Measurements from ENCODE around the gene CLDN2. TPM values are rescaled to one million over a fixed set of nuclear protein-coding genes. Genes with fewer than 3 reads are reported as not detected.
"Not testable (repeated sequence)": the region's sequence is repeated elsewhere in the genome, so short reads cannot be mapped to it uniquely, and the experiment has no call there.

The CLDN2 gene
- polyA plus RNA-seq, 10 donors: 0.19 to 1.3 (median 0.31) TPM

DNA sequence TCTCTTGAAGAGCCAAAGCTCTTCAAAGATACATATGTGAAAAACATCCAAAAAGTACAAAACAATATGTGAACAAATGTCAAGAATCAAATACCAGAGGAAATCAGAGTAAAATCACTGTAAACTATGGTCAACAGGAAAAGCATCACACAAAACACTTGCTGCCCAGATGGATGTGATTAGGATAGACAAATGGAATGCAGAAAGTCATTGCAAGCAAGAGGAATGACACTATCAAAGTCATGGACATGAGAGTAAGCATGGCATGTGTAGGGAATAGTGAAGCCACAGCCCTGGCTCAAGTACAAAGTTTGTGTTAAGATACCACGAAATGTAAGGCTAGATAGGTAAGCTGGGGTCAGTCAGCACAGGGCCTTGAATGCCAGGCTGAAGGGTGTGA lies 37.7 kb downstream of the CLDN2 start:
- DNase-seq: no peak

DNA sequence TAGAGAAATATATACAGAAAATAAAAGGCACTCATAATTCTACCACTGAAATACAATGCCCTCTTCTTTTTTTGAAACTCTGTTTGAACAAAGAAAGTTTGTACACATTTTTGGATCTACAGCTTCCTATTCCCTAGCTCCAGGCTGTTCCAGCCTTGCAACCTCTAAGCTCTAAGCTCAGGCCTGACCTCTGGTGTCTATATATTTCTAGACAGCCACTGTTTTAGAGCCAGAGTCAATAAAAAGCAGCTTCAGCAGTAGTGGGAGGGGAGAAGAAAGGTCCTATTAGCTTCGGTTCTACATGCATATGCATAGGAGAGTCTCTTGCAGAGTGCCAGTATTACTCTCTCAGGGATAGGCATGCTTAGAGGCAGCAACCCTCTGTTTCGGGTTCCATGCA lies 39.7 kb downstream of the CLDN2 start:
- DNase-seq: peak in 1 of 3 donors; percentile 15

DNA sequence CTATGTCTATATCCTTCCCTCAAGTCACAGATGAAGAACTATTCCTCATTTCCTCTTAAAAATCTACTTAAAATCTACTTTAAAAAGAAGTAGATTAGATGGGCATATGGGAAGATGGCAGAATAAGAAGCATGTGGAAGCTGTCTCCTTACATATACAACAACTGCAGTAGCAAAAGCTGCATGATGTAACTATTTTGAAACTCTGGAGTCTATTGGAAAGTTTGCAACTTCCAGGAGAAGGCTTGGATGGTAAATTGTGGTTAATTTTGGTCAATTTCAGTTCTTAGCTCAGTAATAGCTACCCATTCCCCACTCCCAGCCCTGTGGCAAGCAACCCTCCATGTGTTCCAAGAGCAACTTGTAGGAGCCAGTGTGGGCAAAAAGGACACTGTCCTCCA lies 42.9 kb downstream of the CLDN2 start:
- DNase-seq: no peak

DNA sequence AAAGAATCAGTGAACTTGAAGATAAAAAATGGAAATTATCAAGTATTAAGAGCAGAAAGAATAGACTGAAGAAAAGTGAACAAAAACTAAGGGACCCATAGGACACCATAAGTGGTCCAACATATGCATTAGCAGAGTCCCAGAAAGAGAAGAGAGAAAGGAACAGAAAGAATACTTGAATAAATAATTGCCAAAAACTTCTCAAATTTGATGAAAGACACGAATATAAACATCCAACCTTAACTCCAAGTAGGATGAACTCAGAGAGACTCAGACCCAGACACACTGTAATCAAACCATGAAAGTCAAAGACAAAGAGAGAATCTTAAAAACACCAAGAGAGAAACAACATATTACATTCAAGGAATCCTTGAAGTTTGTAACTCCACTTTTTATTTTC lies 44.1 kb downstream of the CLDN2 start:
- no peak for DNase-seq

DNA sequence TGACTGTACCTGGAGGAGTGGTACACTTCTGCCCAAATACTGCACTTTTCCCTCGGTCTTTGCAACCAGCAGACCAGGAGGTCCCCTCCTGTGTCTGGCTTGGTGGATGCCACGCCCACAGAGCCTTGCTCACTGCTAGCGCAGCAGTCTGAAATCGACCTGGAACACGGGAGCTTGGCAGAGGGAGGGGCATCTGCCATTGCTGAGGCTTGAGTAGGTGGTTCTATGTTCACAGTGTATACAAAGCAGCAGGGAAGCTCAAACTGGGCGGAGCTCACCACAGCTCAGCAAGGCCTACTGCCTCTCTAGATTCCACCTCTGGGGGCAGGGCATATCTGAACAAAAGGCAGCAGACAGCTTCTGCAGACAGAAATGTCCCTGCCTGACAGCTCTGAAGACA lies 46.3 kb downstream of the CLDN2 start:
- DNase-seq: not testable (repeated sequence)

DNA sequence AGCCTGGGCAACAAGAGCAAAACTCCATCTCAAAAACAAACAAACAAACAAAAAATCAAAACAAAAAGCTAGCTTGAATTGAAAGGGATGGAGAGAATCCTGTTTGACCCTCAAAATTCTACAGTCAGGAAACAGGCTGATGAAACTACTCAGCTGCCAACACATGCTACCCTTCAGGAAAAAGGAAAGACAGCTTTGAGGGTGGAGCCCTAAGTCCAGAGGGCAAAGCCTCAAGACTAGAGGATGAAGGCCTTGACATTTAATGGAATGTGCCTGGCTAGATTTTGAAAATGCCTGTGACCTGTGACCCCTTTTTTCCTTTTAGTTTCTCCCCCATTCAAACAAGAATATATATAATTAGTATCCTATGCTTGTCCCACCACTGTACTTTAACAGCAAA lies 52.7 kb downstream of the CLDN2 start:
- DNase-seq: no peak

DNA sequence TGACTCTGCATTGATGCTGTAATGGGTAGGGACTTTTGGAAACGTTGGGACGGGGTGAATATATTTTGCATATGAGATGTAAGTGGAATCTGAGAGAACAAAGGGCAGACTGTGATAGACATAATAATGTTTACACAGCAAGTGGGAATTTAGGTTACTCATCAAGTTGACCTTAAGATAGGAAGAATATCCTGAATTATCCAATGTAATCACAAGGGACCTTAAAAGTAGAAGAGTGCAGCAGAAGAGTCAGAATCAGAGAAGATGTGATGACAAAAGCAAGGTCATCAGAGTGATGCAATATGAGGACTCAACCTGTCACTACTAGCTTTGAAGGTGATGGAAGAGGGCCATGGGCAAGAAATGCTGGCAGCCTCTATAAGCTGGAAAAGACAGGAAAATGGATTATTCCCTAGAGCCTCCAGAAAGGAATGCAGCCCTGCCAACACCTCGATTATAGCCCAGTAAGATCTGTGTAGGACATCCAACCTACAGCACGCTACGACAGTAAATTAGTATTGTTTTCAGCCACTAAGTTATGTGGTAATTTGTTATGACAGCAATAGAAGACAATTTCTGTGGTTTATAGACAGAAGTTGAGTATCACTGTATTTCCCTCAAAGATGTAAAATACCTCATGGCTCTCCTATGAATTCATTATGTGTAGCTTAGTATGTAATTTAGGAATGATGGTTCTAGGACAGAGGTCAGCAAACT lies 53.4 kb downstream of the CLDN2 start:
- no peak for DNase-seq

DNA sequence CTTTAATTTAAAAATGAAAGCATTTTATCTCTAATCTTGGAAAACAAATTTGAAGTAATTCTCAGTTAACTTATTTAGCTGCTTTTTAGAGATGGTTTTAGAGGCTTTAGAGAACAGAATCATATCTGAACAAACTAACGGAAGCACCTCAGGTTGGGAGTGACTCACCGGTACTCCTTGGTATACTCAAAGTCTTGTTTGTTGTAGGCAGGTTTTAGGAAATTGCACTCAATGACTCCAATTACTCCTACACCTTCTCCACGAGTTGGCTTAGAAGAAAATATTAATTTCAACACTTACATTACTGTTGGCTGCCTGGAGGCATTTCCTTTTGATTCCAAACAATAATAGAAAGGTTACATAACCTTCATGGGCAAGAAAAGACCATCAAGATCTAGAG lies 56.2 kb downstream of the CLDN2 start:
- no peak for DNase-seq

Other genes with a start within 250 kb of the CLDN2 start
- 1 to 10 TPM in 2 of 10 donors, under 1 TPM in 2, not detected in 6; 0.07 to 1.9 (median 0.83) TPM for gene RNF128, start 193.7 kb upstream of the CLDN2 start, polyA plus RNA-seq (ENCODE audit: insufficient read length in 10 of 10)
- gene TBC1D8B, start 117.7 kb upstream of the CLDN2 start, polyA plus RNA-seq (ENCODE audit: insufficient read length in 10 of 10): 1 to 10 TPM; 5.0 to 8.1 (median 6.5) TPM
- gene RIPPLY1, start 17.1 kb upstream of the CLDN2 start, polyA plus RNA-seq (ENCODE audit: insufficient read length in 10 of 10): under 1 TPM in 8 of 10 donors, not detected in 2; 0.17 to 0.71 (median 0.44) TPM
- gene MORC4, start 79.8 kb downstream of the CLDN2 start, polyA plus RNA-seq (ENCODE audit: insufficient read length in 10 of 10): 10 to 100 TPM; 33.2 to 44.8 (median 39.2) TPM
- 10 to 100 TPM in 5 of 10 donors, 1 to 10 TPM in 5; 8.4 to 13.0 (median 10.4) TPM for gene RBM41, start 198.4 kb downstream of the CLDN2 start, polyA plus RNA-seq (ENCODE audit: insufficient read length in 10 of 10)

Data from muscle of back (tissue), 11 donors.